ENCODE data around the gene TWF2.

Gene TWF2

DNA sequence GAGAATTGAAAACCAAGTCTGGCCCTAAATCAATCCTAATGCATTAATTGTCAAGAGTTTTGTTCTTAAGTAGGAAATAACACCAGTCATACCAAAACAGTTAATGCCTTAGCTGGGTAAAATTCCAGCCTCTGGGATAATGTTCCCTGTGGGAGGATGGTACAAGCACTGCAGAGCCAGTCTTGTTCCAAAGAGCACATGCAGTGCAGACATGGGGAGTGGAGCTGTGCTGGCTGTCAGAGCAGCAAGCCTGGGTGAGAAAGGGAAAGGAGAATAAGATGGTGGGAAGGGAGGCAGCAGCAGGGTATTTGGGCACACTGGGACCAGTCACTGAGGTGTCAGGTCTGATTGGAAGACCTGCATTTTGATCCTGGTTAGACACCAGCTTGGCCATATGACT is 28.9 kb downstream of the TWF2 start:
- in situ Hi-C loops (cut with MboI; ENCODE audit: low sequenced_read_pairs) = no loop called here

DNA sequence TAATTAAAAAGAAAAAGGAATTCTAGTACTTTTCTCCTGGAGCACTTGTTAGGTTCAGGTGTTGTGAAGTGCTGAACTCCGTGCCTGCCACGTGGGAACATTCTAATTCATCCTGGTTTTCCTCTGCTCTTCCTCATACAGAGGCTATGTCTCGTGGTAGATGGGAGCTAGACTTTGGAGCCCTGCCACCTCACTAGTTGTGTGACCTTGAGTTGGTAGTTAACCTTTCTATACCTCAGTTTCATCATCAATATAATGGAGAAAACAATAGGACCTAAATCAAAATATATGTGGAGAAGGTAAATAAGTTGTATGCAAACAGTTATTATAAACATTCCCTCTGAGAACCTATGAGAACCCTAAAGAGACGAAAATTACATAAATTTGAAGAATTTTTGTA is 30.4 kb downstream of the TWF2 start:
- in situ Hi-C loops (cut with MboI; ENCODE audit: low sequenced_read_pairs) = no loop called here

DNA sequence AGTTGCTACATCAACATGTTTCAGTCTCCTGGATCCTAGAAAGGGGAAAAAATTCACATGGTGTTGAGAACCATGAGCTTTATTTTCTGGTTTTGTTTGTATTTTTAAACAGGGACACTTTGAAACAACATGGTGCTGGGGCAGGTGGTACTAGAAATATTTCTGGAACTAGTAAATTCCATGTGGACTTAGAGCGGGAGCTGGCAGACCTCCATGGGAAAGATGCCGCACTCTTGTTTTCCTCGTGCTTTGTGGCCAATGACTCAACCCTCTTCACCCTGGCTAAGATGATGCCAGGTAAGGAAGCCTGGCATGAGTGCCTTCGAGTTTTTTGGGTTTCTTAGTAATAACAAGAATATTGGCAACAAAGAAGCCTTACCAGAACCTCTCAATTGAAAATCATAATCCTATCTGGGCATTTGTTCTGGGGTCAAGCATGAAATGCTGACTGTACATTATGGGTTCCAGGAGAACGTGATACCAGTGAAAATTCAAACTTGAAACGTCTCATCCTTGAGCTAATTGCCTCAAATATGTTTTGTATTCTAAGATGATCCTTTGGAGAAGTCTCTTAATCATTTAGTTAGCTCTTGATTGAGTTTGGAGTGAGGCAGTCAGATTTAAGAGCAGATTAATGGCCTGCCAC is 33.1 kb downstream of the TWF2 start:
- in situ Hi-C loops (cut with MboI; ENCODE audit: low sequenced_read_pairs) = no loop called here

DNA sequence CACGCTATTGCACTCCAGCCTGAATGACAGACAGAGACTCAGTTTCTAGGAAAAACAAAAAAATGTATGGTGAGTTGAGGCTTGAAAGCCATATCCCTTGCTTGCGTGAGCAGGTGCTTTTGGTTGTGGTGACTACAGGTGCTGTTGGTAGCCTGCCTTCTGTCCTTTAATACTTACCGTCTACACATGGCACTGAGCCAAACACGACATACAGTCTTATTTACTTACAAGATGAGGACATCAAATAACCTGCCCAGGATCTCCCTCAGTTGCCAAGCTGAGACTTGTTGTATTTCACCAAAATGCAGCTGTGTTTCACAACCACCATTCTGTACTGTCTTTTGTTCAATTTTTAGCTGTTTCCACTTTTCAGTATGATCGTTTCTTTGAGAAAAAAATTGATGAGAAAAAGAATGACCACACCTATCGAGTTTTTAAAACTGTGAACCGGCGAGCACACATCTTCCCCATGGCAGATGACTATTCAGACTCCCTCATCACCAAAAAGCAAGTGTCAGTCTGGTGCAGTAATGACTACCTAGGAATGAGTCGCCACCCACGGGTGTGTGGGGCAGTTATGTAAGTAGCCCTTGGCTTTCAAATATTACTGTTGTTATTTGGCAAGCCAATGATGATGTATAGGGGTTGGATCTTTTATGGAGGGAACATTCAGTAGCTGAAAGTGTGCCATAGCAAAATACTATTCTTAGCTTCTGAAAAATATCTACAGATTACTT is 34.5 kb downstream of the TWF2 start:
- in situ Hi-C loops (cut with MboI; ENCODE audit: low sequenced_read_pairs) = no loop called here

DNA sequence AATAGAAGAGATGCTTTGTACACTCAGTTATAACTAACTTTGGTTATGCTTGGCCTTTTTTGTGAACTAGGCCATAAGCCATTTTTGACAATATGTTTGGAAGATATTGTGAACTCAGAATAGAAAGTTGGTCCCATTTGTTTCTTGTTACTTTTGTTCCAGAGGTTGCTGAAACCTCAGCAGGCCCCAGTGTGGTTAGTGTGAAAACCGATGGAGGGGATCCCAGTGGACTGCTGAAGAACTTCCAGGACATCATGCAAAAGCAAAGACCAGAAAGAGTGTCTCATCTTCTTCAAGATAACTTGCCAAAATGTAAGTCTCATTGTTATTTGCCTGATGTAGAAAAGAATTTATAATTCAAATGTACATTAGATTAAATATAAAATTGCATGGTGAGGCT is 35.3 kb downstream of the TWF2 start:
- in situ Hi-C loops (cut with MboI; ENCODE audit: low sequenced_read_pairs) = no loop called here

DNA sequence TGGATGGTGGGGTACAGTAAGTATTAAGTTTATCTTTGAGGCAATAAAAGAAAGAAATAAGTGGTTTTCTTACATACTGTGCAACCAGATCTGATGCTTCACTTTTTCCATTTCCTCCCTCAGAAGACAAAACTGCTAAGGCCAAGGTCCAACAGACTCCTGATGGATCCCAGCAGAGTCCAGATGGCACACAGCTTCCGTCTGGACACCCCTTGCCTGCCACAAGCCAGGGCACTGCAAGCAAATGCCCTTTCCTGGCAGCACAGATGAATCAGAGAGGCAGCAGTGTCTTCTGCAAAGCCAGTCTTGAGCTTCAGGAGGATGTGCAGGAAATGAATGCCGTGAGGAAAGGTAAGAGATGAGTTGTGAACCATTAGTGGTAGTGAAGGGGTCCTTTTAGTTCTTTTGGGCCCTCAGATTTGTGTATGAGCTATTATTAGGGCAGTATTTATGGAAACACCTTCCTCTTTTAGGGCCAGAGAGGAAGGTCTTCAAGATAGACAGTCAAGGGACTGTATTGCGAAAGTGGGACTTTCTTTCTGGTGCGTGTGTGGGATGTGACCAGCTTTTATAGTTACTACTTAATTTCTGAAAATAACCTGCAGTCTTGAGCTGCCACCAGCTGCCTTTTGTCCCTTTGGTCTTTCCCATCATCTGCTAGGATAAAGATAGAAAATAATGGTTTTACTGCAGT is 36.4 kb downstream of the TWF2 start:
- in situ Hi-C loops (cut with MboI; ENCODE audit: low sequenced_read_pairs) = no loop called here

DNA sequence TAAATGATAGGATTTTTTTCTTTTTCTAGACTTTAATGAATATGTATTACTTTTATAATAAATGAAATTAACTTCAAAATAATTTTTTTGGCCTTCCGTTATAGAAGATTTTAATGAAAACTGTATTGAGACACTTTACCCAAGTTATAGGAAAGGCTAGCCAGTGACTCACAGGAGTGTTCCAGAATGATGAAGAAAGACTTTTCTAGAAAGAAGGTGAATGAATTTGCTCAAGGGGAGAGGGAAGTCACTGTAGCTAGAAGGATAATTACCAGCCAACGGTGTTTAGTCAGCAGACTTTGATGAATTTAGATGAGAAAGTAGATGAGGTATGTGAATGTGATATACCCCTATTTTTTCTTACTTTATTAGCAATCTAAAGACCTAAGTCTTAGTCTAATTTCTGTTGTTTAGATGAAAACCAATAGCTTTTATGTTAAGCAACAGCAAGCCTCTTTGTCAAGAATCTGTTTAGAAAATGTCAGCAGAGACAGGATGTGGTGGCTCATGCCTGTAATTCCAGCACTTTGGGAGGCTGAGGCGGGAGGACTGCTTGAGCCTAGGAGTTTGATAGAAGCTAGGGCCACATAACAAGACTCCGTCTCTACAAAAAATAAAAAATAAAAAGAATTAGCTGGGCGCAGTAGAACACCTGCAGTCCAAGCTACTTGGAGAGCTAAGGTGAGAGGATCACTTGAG is 37.8 kb downstream of the TWF2 start:
- in situ Hi-C loops (cut with MboI; ENCODE audit: low sequenced_read_pairs) = no loop called here

DNA sequence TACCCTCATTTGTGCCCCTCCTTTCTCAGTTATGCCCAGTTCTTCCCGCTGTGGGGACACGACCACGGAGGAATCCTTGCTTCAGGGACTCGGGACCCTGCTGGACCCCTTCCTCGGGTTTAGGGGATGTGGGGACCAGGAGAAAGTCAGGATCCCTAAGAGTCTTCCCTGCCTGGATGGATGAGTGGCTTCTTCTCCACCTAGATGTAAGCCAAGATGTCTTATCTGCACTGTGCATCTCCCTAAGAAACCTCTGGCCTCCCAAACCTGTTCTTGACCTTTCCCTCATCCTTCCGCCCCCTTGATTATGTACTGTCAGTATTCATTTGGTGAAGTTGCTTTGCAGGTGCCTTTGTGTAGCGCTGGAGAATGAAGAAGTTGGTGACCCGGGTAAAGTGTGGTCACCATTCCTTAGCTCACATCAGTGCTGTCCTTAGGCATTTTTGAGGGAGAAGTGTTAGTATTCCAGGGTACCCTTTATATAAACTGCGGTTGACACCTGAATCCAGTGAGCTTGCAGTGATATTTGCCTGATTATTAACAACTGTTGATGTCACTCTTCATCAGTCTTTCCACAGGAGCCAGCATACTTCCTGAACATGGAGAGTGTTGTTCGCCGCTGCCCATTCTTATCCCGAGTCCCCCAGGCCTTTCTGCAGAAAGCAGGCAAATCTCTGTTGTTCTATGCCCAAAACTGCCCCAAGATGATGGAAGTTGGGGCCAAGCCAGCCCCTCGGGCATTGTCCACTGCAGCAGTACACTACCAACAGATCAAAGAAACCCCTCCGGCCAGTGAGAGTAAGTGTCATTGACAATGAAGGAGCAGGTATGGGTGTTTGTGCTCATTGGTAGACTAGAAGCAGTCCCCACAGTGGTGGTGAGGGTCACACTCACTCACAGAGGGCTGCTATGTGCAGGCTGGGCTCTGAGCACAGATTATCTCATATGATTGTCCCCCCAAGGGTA is 40.0 kb downstream of the TWF2 start:
- in situ Hi-C loops (cut with MboI; ENCODE audit: low sequenced_read_pairs) = no loop called here

DNA sequence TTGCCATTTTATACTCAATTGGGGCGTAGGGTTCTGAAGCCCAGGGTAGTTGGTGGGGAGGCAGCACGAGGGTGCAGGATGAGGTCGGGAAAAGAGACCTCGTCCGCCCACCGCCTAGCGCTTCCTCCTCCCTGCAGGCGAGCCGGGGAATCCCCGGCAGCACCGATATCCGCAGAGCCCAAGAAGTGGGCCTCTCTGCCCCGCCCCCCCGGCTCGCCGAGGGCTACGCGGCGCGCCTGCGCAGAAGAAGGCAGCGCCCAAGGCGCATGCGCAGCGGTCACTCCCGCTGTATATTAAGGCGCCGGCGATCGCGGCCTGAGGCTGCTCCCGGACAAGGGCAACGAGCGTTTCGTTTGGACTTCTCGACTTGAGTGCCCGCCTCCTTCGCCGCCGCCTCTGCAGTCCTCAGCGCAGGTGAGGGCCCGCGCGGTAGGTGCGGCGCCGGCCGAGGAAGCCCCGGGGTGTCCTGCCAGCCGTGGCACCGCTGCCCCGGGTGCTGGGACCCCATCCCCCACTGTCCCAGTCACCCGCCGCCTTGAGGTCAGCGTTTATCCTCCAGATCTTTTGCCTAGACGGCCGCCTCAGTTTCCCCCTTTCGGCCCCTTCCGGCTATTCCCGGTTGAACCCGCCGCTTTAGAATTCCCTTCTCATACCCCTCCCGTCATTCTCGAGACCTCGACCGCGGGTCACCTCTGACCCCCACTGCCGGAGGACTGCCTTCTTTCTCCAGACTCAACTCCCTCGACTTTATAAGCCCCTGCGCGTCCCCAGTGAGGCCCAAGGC is 40.9 kb downstream of the TWF2 start, which contains the start of gene ALAS1:
Gene ALAS1 (plus strand): TSS at position 319 of the 784 bp plus-strand sequence. CDS start 1,082 bp downstream, outside the sequence.
- in situ Hi-C loops (cut with MboI; ENCODE audit: low sequenced_read_pairs) = no loop called here

DNA sequence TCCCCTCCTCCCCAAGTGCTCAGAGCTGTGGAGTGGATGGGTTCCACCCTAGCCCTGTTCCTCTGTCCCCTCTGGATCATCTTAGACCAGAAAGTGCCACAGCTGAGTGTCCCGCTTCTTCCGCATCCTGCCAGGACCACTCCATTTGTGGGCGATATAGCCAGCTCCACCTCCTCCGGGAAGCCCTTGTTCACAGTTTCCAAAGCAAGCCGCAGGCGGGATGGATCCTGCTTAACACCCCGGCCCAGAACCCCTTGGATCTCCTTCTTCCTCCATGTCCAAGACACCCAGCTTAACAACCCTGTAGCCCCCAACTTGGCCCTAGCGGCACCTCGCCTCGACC is 41.5 kb downstream of the TWF2 start:
- in situ Hi-C loops (cut with MboI; ENCODE audit: low sequenced_read_pairs) = no loop called here

DNA sequence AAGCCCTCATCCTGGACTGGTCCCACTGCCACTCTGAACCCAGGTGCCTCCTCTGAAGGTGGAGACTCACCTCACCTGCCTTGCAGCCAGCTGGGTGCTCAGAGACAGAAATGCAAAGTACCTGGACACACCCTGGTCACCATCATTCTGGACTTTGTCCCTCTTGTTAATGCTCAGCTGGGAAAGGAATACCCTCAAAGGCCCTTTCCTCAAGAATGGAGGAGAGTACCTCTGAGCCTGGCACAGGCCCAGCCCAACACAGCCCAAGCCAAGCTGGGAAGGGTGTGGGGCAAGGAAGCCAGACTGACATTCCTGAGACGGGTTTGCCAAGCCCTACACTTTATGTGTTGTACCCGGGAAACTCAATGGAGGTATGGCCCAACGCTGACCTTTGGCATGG is 42.0 kb downstream of the TWF2 start:
- in situ Hi-C loops (cut with MboI; ENCODE audit: low sequenced_read_pairs) = no loop called here

DNA sequence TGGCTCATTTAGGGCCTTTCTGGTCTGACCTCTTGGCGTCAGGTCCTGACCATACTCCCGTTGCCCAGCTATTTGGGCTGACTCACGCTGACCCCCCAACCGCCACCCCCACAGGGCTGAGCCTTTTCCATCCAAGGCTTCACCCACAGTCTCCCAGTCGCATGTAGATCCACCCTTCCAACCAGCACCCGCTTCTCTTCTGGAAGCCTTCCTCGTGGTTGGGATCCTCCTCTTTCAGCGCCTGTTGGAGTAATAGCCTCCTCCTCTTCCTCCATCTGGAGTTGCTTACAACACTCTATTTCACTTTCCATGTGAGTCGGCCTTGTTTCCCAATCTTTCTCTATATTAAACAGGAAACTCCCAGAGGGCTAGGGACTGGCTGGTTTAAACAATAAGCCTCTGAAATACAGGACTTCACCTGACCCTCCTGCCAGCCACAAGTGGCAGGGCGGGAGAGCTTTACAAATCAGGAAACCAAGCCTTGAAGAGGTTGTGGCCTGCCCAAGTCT is 43.1 kb downstream of the TWF2 start:
- in situ Hi-C loops (cut with MboI; ENCODE audit: low sequenced_read_pairs) = no loop called here

DNA sequence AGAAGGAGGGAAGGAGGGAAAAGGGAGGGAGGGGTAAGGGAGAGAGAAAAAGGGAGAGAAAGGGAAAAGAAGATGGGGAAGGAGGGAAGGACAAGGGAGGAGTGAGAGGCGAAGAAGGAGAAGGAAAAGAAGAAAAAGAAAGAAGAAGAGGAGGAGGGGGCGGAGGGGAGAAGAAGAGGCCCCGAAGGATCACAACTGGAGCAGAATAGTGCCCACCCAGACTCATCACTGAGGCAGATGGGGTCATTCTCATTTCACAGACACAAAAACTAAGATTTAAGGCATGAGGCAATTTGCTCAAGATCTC is 43.7 kb downstream of the TWF2 start:
- in situ Hi-C loops (cut with MboI; ENCODE audit: low sequenced_read_pairs) = no loop called here

DNA sequence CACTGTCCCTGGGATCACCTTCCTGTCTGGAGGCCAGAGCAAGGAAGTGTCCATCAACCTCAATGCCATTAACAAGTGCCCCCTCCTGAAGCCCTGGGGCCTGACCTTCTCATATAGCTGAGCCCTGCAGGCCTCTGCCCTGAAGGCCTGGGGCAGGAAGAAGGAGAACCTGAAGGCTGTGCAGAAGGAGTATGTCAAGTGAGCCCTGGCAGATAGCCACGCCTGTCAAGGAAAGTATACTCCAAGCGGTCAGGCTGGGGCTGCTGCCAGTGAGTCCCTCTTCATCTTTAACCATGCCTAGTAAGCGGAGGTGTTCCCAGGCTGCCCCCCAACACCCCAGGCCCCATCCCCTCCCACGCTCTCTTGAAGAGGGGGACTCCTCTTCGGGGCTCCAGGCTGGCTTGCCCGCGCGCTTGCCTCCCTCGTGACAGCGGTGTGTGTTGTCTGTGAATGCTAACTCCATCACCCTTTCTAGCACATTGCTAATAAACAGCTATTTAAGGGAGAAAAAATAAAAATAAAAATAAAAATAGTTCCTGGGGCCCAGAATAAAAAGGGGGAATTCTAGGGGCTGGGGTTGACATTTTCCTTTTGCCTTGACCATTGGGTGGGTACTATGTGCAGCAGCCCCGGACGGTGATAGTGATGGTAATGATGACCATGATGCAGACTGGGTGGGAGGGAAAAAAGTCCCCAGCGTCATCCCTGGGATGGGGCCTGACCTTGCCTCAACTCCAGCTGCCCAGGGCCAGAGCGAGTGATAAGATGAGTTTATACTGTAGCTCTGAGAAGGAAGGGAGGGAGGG is 44.3 kb downstream of the TWF2 start:
- in situ Hi-C loops (cut with MboI; ENCODE audit: low sequenced_read_pairs) = no loop called here

DNA sequence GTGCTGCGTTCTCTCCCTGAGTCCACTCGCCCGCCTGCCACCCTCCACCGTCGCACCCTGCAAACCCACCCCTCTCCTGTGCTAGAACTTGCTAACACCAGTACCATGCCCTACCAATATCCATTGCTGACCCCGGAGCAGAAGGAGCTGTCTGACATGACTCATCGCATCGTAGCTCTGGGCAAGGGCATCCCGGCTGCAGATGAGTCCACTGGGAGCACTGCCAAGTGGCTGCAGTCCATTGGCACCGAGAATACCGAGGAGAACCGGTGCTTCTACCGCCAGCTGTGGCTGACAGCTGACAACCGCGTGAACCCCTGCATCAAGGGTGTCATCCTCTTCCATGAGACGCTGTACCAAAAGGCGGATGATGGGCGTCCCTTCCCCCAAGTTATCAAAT is 45.9 kb downstream of the TWF2 start:
- in situ Hi-C loops (cut with MboI; ENCODE audit: low sequenced_read_pairs) = no loop called here

DNA sequence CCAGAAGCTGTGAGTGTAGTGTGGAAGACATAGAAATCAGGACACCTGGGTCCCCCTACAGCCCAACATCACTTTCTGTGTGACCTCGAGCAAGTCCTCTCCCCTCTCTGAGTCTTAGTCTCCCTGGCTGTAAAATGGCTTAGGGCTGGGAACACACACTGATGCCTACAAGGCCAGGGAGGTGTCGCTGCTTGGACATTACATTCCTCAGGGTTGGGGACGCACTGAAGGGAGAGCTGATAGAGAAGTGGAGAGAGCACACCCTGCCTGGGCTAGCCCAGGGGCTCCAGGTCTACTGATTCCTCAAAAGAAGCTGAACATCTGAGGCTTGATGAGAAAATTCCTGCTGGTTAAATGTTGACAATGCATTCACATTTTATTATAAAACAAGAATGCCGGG is 47.3 kb downstream of the TWF2 start:
- in situ Hi-C loops (cut with MboI; ENCODE audit: low sequenced_read_pairs) = no loop called here

DNA sequence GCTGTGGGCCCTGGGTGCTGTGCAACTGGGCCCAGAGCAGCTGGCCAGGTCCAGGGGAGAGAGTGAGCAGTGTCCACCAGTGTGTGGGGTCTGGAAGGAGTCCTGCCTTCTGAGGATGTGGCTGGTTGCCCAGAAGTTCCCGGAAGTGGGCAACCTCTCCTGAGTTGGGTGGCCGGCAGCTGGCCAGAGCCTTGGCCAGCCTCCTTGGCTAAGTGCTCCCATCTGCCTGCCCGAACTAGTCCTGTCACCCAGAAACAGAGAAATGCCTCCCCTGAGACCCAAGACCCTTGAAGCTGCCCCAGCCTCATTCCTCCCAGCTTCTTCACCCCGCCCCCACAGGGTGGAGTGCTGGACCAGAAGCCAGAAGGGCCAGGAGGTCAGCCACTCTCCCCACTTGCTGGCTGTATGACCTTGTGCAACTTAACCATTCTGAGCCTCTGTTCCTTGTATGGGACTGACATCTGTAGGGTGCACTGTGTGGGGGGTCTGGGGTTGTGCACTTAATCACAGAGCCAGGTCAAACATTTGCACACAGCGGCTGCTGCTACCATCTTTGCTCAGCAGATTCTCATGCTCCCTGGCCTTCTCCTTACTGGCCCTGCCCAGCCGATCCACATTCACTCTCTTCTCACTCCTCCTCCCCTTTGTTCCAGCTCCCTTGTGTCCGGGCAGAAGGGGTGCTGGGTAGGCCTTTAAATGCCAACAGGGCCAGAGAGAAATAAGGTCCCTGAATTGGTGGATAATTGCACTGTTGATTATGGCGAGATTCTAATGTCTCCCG is 48.5 kb downstream of the TWF2 start:
- in situ Hi-C loops (cut with MboI; ENCODE audit: low sequenced_read_pairs) = no loop called here

DNA sequence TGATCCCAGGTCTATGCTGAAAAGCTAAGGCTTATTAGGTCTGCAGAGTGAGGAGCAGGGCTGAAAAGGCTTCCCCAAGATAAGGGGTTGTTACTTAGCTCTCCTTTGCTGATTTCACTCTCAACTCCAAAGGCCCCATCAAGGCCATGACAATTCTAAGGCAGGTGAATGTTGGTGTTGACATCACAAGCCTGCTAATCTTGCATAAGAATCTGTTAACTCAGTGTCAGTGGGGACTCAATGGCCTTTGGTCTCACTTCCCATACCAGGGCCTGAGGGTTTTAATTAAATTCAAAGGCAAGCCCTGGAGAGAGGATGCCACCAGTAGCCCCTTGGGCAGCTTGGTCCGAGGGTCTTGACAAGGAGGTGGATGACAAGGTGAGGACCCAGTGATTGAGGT is 50.4 kb downstream of the TWF2 start:
- in situ Hi-C loops (cut with MboI; ENCODE audit: low sequenced_read_pairs) = no loop called here
